ENCODE results near the gene CTSS. TPM values are rescaled to one million over a fixed set of nuclear protein-coding genes. Genes with fewer than 3 reads are reported as not detected.
"Not testable (repeated sequence)": the region's sequence is repeated elsewhere in the genome, so short reads cannot be mapped to it uniquely, and the experiment has no call there.

The CTSS gene
- total and polyA plus RNA-seq, 8 donors = 5.8 to 194 (median 44.3) TPM

DNA sequence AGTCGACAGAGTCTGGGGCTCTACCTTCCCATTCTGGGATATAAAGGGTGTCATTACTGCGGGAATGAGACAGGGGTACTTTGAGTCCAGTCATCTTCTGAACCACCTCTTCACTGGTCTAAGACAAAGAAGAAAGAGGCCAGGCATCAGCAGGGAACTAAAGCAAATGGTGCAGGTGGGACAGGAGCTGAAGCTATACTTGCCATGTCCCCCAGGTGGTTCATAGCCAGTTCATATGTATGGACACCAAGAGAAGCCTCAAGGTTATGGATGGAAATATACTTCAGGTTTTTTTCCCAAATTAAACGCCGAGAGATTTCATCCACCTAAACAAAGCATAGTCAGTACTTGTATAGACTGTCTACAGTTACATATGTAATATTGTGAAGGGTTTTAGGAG lies 40.3 kb upstream of the CTSS start:
- TF ChIP-seq, protein P1, sequence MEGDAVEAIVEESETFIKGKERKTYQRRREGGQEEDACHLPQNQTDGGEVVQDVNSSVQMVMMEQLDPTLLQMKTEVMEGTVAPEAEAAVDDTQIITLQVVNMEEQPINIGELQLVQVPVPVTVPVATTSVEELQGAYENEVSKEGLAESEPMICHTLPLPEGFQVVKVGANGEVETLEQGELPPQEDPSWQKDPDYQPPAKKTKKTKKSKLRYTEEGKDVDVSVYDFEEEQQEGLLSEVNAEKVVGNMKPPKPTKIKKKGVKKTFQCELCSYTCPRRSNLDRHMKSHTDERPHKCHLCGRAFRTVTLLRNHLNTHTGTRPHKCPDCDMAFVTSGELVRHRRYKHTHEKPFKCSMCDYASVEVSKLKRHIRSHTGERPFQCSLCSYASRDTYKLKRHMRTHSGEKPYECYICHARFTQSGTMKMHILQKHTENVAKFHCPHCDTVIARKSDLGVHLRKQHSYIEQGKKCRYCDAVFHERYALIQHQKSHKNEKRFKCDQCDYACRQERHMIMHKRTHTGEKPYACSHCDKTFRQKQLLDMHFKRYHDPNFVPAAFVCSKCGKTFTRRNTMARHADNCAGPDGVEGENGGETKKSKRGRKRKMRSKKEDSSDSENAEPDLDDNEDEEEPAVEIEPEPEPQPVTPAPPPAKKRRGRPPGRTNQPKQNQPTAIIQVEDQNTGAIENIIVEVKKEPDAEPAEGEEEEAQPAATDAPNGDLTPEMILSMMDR (IDR thresholded peaks at IDR 0.05) = no peak
- TF ChIP-seq EP300 (IDR thresholded peaks at IDR 0.05) (no peak), POLR2AphosphoS5 (IDR thresholded peaks at IDR 0.05) (no peak), POLR2A (IDR thresholded peaks at IDR 0.05) (no peak)
- Histone ChIP-seq H3K36me3 (peaks cover 0 to 36% (median 23%) of the 10 kb centered on the region in 4 donors), H3K4me1 (peaks cover 0 to 33% (median 20%) of the 10 kb centered on the region in 4 donors), H3K4me3 (no peak overlapping the region), H3K9me3 (no peaks in the 10 kb centered on the region), H3K27ac (no peak overlapping the region), H3K27me3 (no peaks in the 10 kb centered on the region)
- WGBS, 5 donors = 79 to 88% (median 83%) methylated on average over 4 of the region's 4 CpGs
- intact Hi-C loops (cut with DNase I; ENCODE audit: low total_unique reads) = no loop called here
- no peak for DNase-seq

DNA sequence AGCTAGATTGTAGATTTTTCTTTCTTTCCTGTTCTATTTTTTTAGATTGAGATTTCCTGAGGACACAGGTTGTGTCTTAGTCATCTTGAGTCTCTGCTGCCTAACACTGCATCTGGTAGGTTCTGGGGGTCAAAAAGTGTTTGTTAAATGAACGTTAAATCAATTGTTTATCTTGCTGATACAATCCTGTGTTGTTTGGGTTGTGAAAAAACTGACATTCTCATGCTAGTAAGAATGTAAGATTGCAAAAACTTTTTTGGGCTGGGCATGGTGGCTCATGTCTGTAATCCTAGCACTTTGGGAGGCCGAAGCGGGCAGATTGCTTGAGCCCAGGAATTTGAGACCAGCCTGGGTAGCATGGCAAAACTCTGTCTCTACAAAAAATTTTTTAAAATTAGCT lies 39.1 kb upstream of the CTSS start:
- Histone ChIP-seq H3K36me3 (peaks cover 0 to 34% (median 24%) of the 10 kb centered on the region in 4 donors), H3K27ac (no peak overlapping the region), H3K9me3 (no peaks in the 10 kb centered on the region), H3K4me3 (no peak overlapping the region), H3K27me3 (no peaks in the 10 kb centered on the region), H3K4me1 (peaks cover 0 to 25% (median 11%) of the 10 kb centered on the region in 4 donors)
- intact Hi-C loops (cut with DNase I; ENCODE audit: low total_unique reads) = no loop called here
- TF ChIP-seq POLR2A (IDR thresholded peaks at IDR 0.05) (no peak), POLR2AphosphoS5 (IDR thresholded peaks at IDR 0.05) (no peak), EP300 (IDR thresholded peaks at IDR 0.05) (no peak)
- TF ChIP-seq, protein P1 (IDR thresholded peaks at IDR 0.05) = no peak
- no peak for DNase-seq
- WGBS, 5 donors = 65 to 76% (median 70%) methylated on average over 3 of the region's 3 CpGs

DNA sequence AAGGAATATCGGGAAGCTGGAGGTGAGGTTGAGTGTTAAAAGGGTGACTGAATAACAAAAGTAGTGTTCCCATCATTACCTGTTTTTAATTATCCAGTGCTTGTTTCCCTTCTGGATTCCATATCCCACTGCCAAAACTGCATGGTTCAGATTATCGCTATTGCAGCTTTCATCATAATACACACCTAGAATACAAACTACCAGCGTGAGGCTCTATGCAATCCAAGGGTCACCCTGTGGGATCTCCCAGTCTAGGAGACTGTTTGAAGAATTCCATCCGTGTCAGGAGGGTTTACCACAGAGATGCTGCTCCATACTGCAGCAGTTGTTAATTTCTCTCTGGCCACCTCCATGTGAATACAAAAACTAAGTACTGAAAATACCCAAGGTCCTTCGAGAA lies 33.5 kb upstream of the CTSS start:
- intact Hi-C loops (cut with DNase I; ENCODE audit: low total_unique reads) = no loop called here
- Histone ChIP-seq H3K9me3 (no peaks in the 10 kb centered on the region), H3K27me3 (no peaks in the 10 kb centered on the region), H3K4me3 (no peak overlapping the region), H3K36me3 (peaks cover 4 to 81% (median 70%) of the 10 kb centered on the region in 4 donors), H3K4me1 (no peaks in the 10 kb centered on the region), H3K27ac (no peak overlapping the region)
- TF ChIP-seq POLR2AphosphoS5 (IDR thresholded peaks at IDR 0.05) (no peak), EP300 (IDR thresholded peaks at IDR 0.05) (no peak), POLR2A (IDR thresholded peaks at IDR 0.05) (no peak)
- TF ChIP-seq, protein P1 (IDR thresholded peaks at IDR 0.05) = no peak
- 87 to 93% (median 89%) methylated on average over 5 of the region's 5 CpGs for WGBS, 5 donors
- no peak for DNase-seq

DNA sequence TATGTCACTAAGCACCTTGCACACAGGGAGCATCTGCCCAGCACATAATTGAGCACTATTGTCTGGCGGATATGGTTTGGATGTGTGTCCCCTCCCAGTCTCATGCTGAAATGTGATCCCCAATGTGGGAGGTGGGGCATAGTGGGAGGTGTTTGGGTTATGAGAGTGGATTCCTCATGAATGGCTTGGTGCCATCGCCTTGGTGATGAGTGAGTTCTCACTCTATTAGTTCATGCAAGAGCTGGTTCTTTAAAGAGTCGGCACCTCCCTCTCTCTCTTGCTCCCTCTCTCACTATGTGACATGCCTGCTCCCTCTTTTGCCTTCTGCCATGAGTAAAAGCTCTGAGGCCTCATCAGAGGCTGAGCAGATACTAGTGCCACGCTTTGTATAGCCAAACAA lies 32.9 kb upstream of the CTSS start:
- no peak overlapping the region for H3K4me3 ChIP-seq
- H3K36me3 ChIP-seq = peaks cover 4 to 76% (median 67%) of the 10 kb centered on the region in 4 donors
- TF ChIP-seq POLR2A (IDR thresholded peaks at IDR 0.05) (no peak), POLR2AphosphoS5 (IDR thresholded peaks at IDR 0.05) (no peak)
- DNase-seq = no peak
- H3K4me1 ChIP-seq = no peaks in the 10 kb centered on the region
- H3K9me3 ChIP-seq = no peaks in the 10 kb centered on the region
- H3K27me3 ChIP-seq = no peaks in the 10 kb centered on the region
- H3K27ac ChIP-seq = no peak overlapping the region
- intact Hi-C loops (cut with DNase I; ENCODE audit: low total_unique reads) = no loop called here
- 82 to 90% (median 83%) methylated on average over 4 of the region's 4 CpGs for WGBS, 5 donors

DNA sequence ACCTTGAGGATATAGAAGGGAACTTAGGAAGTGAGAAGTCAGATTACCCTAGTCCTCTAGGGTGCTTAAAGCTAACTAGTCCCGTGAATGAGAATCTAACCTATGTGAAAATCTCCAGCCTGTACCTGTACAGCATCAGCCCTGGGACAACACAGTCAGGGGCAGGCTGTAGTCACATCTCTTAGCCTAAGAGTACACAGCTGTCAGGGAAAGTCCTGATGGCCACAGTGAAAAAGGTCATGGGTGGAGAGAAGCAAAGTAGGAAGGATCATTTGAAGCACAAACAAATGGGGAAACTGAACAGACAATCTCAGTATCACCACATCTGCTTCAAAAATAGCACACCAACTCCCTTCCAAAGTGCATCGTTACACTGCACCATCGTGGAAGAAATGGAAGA lies 30.8 kb upstream of the CTSS start:
- no peak overlapping the region for H3K4me3 ChIP-seq
- peaks cover 0 to 9% (median 0%) of the 10 kb centered on the region in 4 donors for H3K4me1 ChIP-seq
- WGBS, 5 donors = 84 to 94% (median 89%) methylated on average over 3 of the region's 3 CpGs
- TF ChIP-seq POLR2AphosphoS5 (IDR thresholded peaks at IDR 0.05) = no peak
- TF ChIP-seq POLR2A (IDR thresholded peaks at IDR 0.05) = no peak
- TF ChIP-seq, protein P1 (IDR thresholded peaks at IDR 0.05) = no peak
- TF ChIP-seq EP300 (IDR thresholded peaks at IDR 0.05) = no peak
- no peak overlapping the region for H3K27ac ChIP-seq
- no peaks in the 10 kb centered on the region for H3K27me3 ChIP-seq
- H3K36me3 ChIP-seq = peaks cover 4 to 57% (median 54%) of the 10 kb centered on the region in 4 donors
- no peaks in the 10 kb centered on the region for H3K9me3 ChIP-seq
- no peak for DNase-seq
- intact Hi-C loops (cut with DNase I; ENCODE audit: low total_unique reads) = no loop called here

DNA sequence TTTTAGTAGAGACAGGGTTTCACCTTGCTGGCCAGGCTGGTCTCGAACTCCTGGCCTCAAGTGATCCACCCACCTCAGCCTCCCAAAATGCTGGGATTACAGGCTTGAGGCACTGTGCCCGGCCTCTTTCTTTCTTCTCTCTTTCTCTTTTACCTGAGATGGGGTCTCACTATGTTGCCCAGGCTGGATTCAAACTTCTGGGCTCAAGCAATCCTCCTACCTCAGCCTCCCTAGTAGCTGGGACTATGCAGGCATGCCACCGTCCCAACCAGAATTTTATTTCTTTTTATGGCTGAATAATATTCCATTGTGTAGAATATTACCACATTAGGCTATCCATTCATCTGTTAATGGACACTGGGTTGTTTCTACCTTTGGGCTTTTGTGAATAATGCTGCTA lies 28.2 kb upstream of the CTSS start:
- WGBS, 5 donors = 96 to 100% (median 98%) methylated on average over 3 of the region's 3 CpGs

More for the DNA sequence above, 28.2 kb upstream of the CTSS start:
- H3K36me3 ChIP-seq = peaks cover 4 to 42% (median 41%) of the 10 kb centered on the region in 4 donors
- H3K4me3 ChIP-seq; intact Hi-C loops (cut with DNase I; ENCODE audit: low total_unique reads); DNase-seq; H3K27ac ChIP-seq; H3K9me3 ChIP-seq; H3K27me3 ChIP-seq: not testable (repeated sequence)
- peaks cover 0 to 19% (median 0%) of the 10 kb centered on the region in 4 donors for H3K4me1 ChIP-seq
